HTERT RPE-1 (cell line): ENCODE measurements around the gene ADM2.
"Not testable (repeated sequence)": the region's sequence is repeated elsewhere in the genome, so short reads cannot be mapped to it uniquely, and the experiment has no call there.

Source experiments
- in situ Hi-C: fragments of 300-500 bp; cut with MboI; formaldehyde crosslinking; loops from 4 replicates; pipeline ENCODE4 v1.14.3; 2020; ENCODE audit warnings: low sequenced_read_pairs

Gene ADM2

DNA sequence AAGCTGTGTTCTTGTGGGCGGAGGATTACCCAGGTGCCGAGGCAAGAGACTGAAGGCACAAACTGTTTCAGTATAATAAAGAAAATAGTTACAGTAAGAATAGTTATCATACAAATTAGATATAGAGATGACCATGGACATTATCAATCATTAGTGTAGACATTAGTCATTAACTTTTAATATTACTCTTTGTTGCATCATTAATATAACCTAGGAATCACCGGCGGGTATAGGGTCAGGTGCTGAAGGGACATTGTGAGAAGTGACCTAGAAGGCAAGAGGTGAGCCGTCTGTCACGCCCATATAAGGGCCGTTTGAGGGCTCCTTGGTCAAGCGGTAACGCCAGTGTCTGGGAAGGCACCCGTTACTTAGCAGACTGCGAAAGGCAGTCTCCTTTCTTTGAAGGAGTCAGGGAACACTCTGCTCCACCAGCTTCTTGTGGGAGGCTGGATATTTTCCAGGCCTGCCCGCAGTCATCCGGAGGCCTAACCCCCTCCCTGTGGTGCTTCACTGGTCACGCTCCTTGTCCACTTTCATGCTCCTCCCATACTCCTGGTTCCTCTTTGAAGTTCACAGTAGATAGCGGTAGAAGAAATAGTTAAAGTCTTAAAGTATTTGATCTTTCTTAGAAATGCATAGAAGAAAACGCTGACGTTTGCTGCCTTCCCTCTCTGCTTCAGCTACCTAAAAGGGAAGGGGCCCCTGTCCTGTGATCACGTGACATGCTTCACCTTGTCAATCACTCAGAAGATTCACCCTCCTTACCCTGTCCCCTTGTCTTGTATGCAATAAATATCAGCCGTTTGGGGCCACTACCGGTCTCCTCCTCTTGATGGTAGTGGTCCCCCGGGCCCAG, 52.7 kb downstream of the ADM2 start:
- in situ Hi-C loops = not testable (repeated sequence)

DNA sequence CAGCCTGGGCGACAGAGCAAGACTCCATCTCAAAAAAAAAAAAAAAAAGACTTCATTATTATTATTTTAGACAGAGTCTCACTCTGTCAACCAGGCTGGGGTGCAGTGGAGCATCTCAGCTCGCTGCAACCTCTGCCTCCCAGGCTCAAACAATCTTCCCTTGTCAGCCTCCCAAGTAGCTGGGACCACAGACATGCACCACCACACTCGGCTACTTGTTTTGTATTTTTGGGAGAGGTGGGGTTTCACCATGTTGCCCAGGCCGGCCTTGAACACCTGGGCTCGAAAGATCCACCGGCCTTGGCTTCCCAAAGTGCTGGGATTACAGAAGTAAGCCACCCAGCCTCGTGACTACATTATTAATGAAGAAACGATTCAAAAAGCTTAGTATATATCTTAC, 53.8 kb downstream of the ADM2 start:
- in situ Hi-C loops = no loop called here
